NCI-H526 treated with DMSO at 0.1 percent for 48 hours (cell line): ENCODE results near the gene MIA3.
"Not testable (repeated sequence)": the region's sequence is repeated elsewhere in the genome, so short reads cannot be mapped to it uniquely, and the experiment has no call there.

Source experiments
- DNase-seq: peaks from one replicate; lab custom pipeline; 2025; lab: John Stamatoyannopoulos, UW

The MIA3 gene

GRCh38 chr1:222622765-222623164 is 4.9 kb downstream of the MIA3 start:
- DNase-seq, result no peak

GRCh38 chr1:222623458-222623857 is 5.6 kb downstream of the MIA3 start:
- DNase-seq, result no peak

- no peak for DNase-seq
Measured at GRCh38 chr1:222624214-222624613, 6.3 kb downstream of the MIA3 start.

- no peak for DNase-seq
Measured at GRCh38 chr1:222627232-222627631, 9.3 kb downstream of the MIA3 start.

- DNase-seq, result no peak
Measured at GRCh38 chr1:222629921-222630535, 12.1 kb downstream of the MIA3 start.

- no peak for DNase-seq
Measured at GRCh38 chr1:222631611-222632208, 13.8 kb downstream of the MIA3 start.

- DNase-seq, result no peak
Measured at GRCh38 chr1:222632749-222633148, 14.9 kb downstream of the MIA3 start.

GRCh38 chr1:222634180-222635013 is 16.5 kb downstream of the MIA3 start:
- DNase-seq, result peak; percentile 48

GRCh38 chr1:222641269-222641948 is 23.5 kb downstream of the MIA3 start:
- DNase-seq, result no peak

GRCh38 chr1:222642468-222642867 is 24.6 kb downstream of the MIA3 start:
- DNase-seq, result no peak

- no peak for DNase-seq
Measured at GRCh38 chr1:222643606-222643937, 25.7 kb downstream of the MIA3 start.

GRCh38 chr1:222643938-222644635 is 26.2 kb downstream of the MIA3 start:
- DNase-seq, result peak; percentile 94

GRCh38 chr1:222644636-222644980 is 26.7 kb downstream of the MIA3 start:
- no peak for DNase-seq

GRCh38 chr1:222652676-222653075 is 34.8 kb downstream of the MIA3 start:
- DNase-seq, result no peak

- DNase-seq, result no peak
Measured at GRCh38 chr1:222653178-222653827, 35.4 kb downstream of the MIA3 start.

- no peak for DNase-seq
Measured at GRCh38 chr1:222654849-222655248, 37.0 kb downstream of the MIA3 start.

- no peak for DNase-seq
Measured at GRCh38 chr1:222656391-222657155, 38.7 kb downstream of the MIA3 start.

GRCh38 chr1:222657899-222658298 is 40.0 kb downstream of the MIA3 start:
- no peak for DNase-seq

- no peak for DNase-seq
Measured at GRCh38 chr1:222663431-222663934, 45.6 kb downstream of the MIA3 start.

- DNase-seq, result no peak
Measured at GRCh38 chr1:222665964-222666363, 48.1 kb downstream of the MIA3 start.

- DNase-seq, result not testable (repeated sequence)
Measured at GRCh38 chr1:222668184-222668583, 50.3 kb downstream of the MIA3 start.
